ENCODE results near the gene PPFIBP2. TPM values are rescaled to one million over a fixed set of nuclear protein-coding genes. Genes with fewer than 3 reads are reported as not detected.

The PPFIBP2 gene
- total and polyA plus RNA-seq, 10 of the 15 experiments (the other 5 are each of a cell fraction or from before 2014, with no cell fraction given) = 17.3 to 56.3 (median 39.2) TPM

DNA sequence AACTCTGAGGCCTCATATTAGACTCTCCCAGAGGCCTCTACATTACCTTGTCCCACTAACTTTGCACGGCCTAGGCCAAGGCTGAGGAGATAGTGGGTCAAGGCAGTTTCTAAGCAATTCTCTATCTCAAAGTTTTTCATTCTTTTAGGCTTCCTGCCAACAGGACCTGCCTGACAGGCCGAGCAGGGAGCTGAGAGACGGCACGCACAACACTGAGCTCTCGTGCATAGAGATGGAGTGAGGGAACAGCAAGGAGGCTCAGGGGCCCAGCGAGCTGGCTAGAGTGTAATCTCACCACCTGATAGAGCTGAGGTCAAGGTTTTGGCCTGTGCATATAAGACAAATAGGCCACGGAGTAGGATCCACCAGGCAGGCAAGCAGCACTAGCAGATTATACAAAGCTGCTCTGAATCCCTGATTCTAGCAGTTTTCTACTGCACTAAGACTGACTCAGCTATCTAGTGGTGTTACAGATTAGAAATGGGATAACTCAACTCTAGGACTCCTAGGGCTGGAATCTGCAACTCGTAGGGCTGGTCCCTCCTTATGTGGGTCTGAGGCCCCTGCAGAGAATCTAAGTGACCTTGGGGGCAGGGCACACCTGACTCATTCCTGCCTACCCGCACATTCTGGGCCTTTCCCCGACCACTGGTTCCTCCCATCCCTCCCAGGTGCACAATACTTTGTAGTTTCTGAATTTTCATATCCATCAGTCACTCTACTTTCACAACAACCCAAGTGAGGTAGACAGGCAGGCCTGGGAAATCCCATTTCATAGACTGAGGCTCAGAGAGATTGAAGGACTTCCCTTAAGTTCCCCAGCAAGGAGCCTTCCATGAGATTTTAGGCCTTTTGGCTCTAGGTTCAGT is 157.8 kb downstream of the PPFIBP2 start (continued):
- TF ChIP-seq, protein P1, sequence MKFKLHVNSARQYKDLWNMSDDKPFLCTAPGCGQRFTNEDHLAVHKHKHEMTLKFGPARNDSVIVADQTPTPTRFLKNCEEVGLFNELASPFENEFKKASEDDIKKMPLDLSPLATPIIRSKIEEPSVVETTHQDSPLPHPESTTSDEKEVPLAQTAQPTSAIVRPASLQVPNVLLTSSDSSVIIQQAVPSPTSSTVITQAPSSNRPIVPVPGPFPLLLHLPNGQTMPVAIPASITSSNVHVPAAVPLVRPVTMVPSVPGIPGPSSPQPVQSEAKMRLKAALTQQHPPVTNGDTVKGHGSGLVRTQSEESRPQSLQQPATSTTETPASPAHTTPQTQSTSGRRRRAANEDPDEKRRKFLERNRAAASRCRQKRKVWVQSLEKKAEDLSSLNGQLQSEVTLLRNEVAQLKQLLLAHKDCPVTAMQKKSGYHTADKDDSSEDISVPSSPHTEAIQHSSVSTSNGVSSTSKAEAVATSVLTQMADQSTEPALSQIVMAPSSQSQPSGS (IDR thresholded peaks at IDR 0.05; ENCODE audit: low read length) = peak; percentile 84; the same call in 1 of the 2 replicates

- Histone ChIP-seq H3K79me2 (ENCODE audit: control insufficient read depth, insufficient read depth, low read length) (peaks cover 2% of the 10 kb centered on the region), H4K20me1 (ENCODE audit: control insufficient read depth, insufficient read depth) (no peaks in the 10 kb centered on the region), H3K4me3 (peak overlapping the region; percentile 70; the same call in 1 of the 2 replicates), H2AFZ (ENCODE audit: control insufficient read depth, low read depth, low read length) (peak overlapping the region; percentile 72; the same call in 1 of the 2 replicates), H3K4me2 (ENCODE audit: control insufficient read depth, insufficient read depth) (peak overlapping the region; percentile 96), H3K4me1 (ENCODE audit: control insufficient read depth, insufficient read depth, low read length) (peaks cover 40% of the 10 kb centered on the region), H3K27ac (ENCODE audit: control insufficient read depth, insufficient read depth) (peak overlapping the region; percentile 70), H3K9me3 (replicated peaks; ENCODE audit: control insufficient read depth, insufficient read depth, low read length) (peaks cover 10% of the 10 kb centered on the region), H3K27me3 (replicated peaks in 1 of 2; ENCODE audit: control insufficient read depth in 2 of 2, insufficient read depth in 2 of 2, low read length in 1 of 2) (no peaks in the 10 kb centered on the region), H3K9ac (ENCODE audit: control insufficient read depth, insufficient read depth, low read length) (peak overlapping the region; percentile 70), H3K36me3 (ENCODE audit: control insufficient read depth in 2 of 2, insufficient read depth in 2 of 2, low read length in 1 of 2) (peaks cover 0 to 6% of the 10 kb centered on the region in 2 experiments; a peak in 1 of 4 replicates)
- ChIA-PET CTCF (interaction anchor here (0.6 to 3.0 kb wide), 6 partner anchors 15 to 356 kb away, joined by 3 to 11 read pairs (median 3); partner anchors contain the start of gene PPFIBP2), SMC1A (ENCODE audit: uncharacterized antibody, unreplicated experiment) (interaction anchor here (0.8 to 2.7 kb wide), 7 partner anchors 20 to 231 kb away, joined by 3 to 9 read pairs (median 3); no protein-coding TSS in a partner anchor), POLR2A (no interaction called here), RAD21 (ENCODE audit: unreplicated experiment) (interaction anchor here (1.1 to 1.5 kb wide), 2 partner anchors 15 to 152 kb away, joined by 3 to 4 read pairs; no protein-coding TSS in a partner anchor)
- no peak for DNase-seq (ENCODE audit: low read depth, low spot score)
- TF ChIP-seq SRF (IDR thresholded peaks at IDR 0.05; ENCODE audit: low read depth in 2 of 2, low read length in 2 of 2) (0 out of 4 replicates have a peak, but pooled peaks of 1 of the 2 experiments have one; percentile 3), BACH1 (IDR thresholded peaks at IDR 0.05; ENCODE audit: borderline replicate concordance) (no peak), NR2C1 (IDR thresholded peaks at IDR 0.05) (no peak), SUPT20H (IDR thresholded peaks at IDR 0.05; ENCODE audit: borderline replicate concordance, control insufficient read depth, low read depth, low read length) (no peak), PAX5 (IDR thresholded peaks at IDR 0.05; ENCODE audit: borderline replicate concordance, low read depth, low read length) (peak; percentile 62; the same call in 1 of the 2 replicates)
- TF ChIP-seq, protein P2, sequence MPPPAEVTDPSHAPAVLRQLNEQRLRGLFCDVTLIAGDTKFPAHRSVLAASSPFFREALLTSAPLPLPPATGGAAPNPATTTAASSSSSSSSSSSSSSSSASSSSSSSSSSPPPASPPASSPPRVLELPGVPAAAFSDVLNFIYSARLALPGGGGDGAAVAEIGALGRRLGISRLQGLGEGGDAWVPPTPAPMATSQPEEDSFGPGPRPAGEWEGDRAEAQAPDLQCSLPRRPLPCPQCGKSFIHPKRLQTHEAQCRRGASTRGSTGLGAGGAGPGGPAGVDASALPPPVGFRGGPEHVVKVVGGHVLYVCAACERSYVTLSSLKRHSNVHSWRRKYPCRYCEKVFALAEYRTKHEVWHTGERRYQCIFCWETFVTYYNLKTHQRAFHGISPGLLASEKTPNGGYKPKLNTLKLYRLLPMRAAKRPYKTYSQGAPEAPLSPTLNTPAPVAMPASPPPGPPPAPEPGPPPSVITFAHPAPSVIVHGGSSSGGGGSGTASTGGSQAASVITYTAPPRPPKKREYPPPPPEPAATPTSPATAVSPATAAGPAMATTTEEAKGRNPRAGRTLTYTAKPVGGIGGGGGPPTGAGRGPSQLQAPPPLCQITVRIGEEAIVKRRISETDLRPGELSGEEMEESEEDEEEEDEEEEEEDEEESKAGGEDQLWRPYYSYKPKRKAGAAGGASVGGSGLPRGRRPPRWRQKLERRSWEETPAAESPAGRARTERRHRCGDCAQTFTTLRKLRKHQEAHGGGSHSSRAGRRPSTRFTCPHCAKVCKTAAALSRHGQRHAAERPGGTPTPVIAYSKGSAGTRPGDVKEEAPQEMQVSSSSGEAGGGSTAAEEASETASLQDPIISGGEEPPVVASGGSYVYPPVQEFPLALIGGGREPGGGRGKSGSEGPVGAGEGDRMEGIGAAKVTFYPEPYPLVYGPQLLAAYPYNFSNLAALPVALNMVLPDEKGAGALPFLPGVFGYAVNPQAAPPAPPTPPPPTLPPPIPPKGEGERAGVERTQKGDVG (CRISPR knock-in tag; IDR thresholded peaks at IDR 0.05) = no peak
- FAIRE-seq = no peak
- in situ Hi-C loops (cut with MboI) (no loop called here), intact Hi-C loops (cut with micrococcal nuclease; ENCODE audit: unreplicated experiment) (loop anchor here (2.0 kb wide), 1 partner anchor 160 kb away; the partner anchor contains the start of gene PPFIBP2)
- ATAC-seq = peak; percentile 31
- 66% methylated on average over 15 of the region's 16 CpGs for WGBS (ENCODE audit: insufficient coverage, insufficient replicate concordance, low lambda C conversion rate, missing lambda C conversion rate)
- BruUV-seq (replicated peaks) = TSS peak; percentile 59
Measured at GRCh38 chr11:7672276-7672959, 158.6 kb downstream of the PPFIBP2 start.

All from GM12878 (cell line).